ENCODE measurements around the gene ROBO1. TPM values are rescaled to one million over a fixed set of nuclear protein-coding genes. Genes with fewer than 3 reads are reported as not detected.

ROBO1 gene
- total RNA-seq, 2 donors from 2014 or later = 13.6 to 18.7 TPM

- DNase-seq (no peak), ATAC-seq (no peak)
- intact Hi-C loops (cut with DNase I) = no loop called here
Measured at GRCh38 chr3:78863306-78864203, 904.2 kb downstream of the ROBO1 start.

GRCh38 chr3:78861156-78861555 is 906.6 kb downstream of the ROBO1 start:
- DNase-seq = no peak
- intact Hi-C loops (cut with DNase I) = no loop called here
- ATAC-seq = no peak

GRCh38 chr3:78860567-78860966 is 907.2 kb downstream of the ROBO1 start:
- no peak for ATAC-seq
- no peak for DNase-seq
- intact Hi-C loops (cut with DNase I) = no loop called here

- ATAC-seq (no peak), DNase-seq (no peak)
- intact Hi-C loops (cut with DNase I) = no loop called here
Measured at GRCh38 chr3:78858910-78859309, 908.9 kb downstream of the ROBO1 start.

- DNase-seq = no peak
- peak in 1 of 2 donors; percentile 11 for ATAC-seq
Measured at GRCh38 chr3:78858174-78858573, 909.6 kb downstream of the ROBO1 start.

GRCh38 chr3:78857494-78858111 is 910.2 kb downstream of the ROBO1 start:
- ATAC-seq (no peak), DNase-seq (no peak)
- intact Hi-C loops (cut with DNase I) = no loop called here

More at GRCh38 chr3:78858174-78858573, 909.6 kb downstream of the ROBO1 start:
- intact Hi-C loops (cut with DNase I) = no loop called here

GRCh38 chr3:78856164-78856563 is 911.6 kb downstream of the ROBO1 start:
- intact Hi-C loops (cut with DNase I) = no loop called here
- DNase-seq (no peak), ATAC-seq (no peak)

- no peak for ATAC-seq
- no peak for DNase-seq
- intact Hi-C loops (cut with DNase I) = no loop called here
Measured at GRCh38 chr3:78855190-78855589, 912.6 kb downstream of the ROBO1 start.

- ATAC-seq = no peak
- intact Hi-C loops (cut with DNase I) = no loop called here
Measured at GRCh38 chr3:78848392-78849288, 919.2 kb downstream of the ROBO1 start.

GRCh38 chr3:78847603-78848002 is 920.2 kb downstream of the ROBO1 start:
- ATAC-seq (no peak), DNase-seq (no peak)
- intact Hi-C loops (cut with DNase I) = no loop called here

More at GRCh38 chr3:78848392-78849288, 919.2 kb downstream of the ROBO1 start:
- no peak for DNase-seq

- ATAC-seq (no peak), DNase-seq (no peak)
- intact Hi-C loops (cut with DNase I) = no loop called here
Measured at GRCh38 chr3:78847203-78847602, 920.6 kb downstream of the ROBO1 start.

- intact Hi-C loops (cut with DNase I) = no loop called here
- ATAC-seq (peak in 1 of 2 donors; percentile 72), DNase-seq (no peak)
Measured at GRCh38 chr3:78846718-78847117, 921.1 kb downstream of the ROBO1 start.

- DNase-seq = no peak
- intact Hi-C loops (cut with DNase I) = no loop called here
- no peak for ATAC-seq
Measured at GRCh38 chr3:78845605-78846004, 922.2 kb downstream of the ROBO1 start.

GRCh38 chr3:78844307-78844706 is 923.5 kb downstream of the ROBO1 start:
- ATAC-seq (no peak), DNase-seq (no peak)
- intact Hi-C loops (cut with DNase I) = no loop called here

GRCh38 chr3:78839693-78840092 is 928.1 kb downstream of the ROBO1 start:
- DNase-seq (no peak), ATAC-seq (no peak)
- intact Hi-C loops (cut with DNase I) = no loop called here

GRCh38 chr3:78838362-78838761 is 929.4 kb downstream of the ROBO1 start:
- ATAC-seq (no peak), DNase-seq (no peak)
- intact Hi-C loops (cut with DNase I) = no loop called here

GRCh38 chr3:78834910-78835309 is 932.9 kb downstream of the ROBO1 start:
- ATAC-seq = no peak
- intact Hi-C loops (cut with DNase I) = no loop called here

GRCh38 chr3:78832785-78833204 is 935.0 kb downstream of the ROBO1 start:
- intact Hi-C loops (cut with DNase I) = no loop called here
- no peak for DNase-seq
- no peak for ATAC-seq

More at GRCh38 chr3:78834910-78835309, 932.9 kb downstream of the ROBO1 start:
- DNase-seq = no peak

GRCh38 chr3:78831446-78831972 is 936.3 kb downstream of the ROBO1 start:
- intact Hi-C loops (cut with DNase I) = no loop called here

More at GRCh38 chr3:78831446-78831972, 936.3 kb downstream of the ROBO1 start:
- DNase-seq (no peak), ATAC-seq (no peak)
